GM15510 (cell line): ENCODE data around the gene SMAD5.

ENCODE experiments used
- POLR2A ChIP-seq: IDR thresholded peaks from 3 replicates; pipeline ENCODE4 v1.6.1; 2011; ENCODE audit warnings: borderline replicate concordance; ENCODE audit not compliant: insufficient read length; ENCODE audit errors: extremely low read depth

SMAD5 gene

GRCh38 chr5:136157514-136157913 is 24.9 kb downstream of the SMAD5 start:
- no peak for TF ChIP-seq POLR2A

GRCh38 chr5:136159457-136159856 is 26.8 kb downstream of the SMAD5 start:
- no peak for TF ChIP-seq POLR2A

- no peak for TF ChIP-seq POLR2A
Observed at GRCh38 chr5:136162008-136162407, 29.4 kb downstream of the SMAD5 start.

GRCh38 chr5:136164226-136164625 is 31.6 kb downstream of the SMAD5 start:
- TF ChIP-seq POLR2A: no peak

- no peak for TF ChIP-seq POLR2A
Observed at GRCh38 chr5:136166909-136167308, 34.3 kb downstream of the SMAD5 start.

GRCh38 chr5:136169218-136169617 is 36.6 kb downstream of the SMAD5 start:
- TF ChIP-seq POLR2A: no peak

- no peak for TF ChIP-seq POLR2A
Observed at GRCh38 chr5:136174021-136174659, 41.5 kb downstream of the SMAD5 start.

- no peak for TF ChIP-seq POLR2A
Observed at GRCh38 chr5:136182618-136183017, 50.0 kb downstream of the SMAD5 start.

- no peak for TF ChIP-seq POLR2A
Observed at GRCh38 chr5:136185974-136186665, 53.5 kb downstream of the SMAD5 start.

- no peak for TF ChIP-seq POLR2A
Observed at GRCh38 chr5:136186796-136187195, 54.2 kb downstream of the SMAD5 start.

- TF ChIP-seq POLR2A: no peak
Observed at GRCh38 chr5:136188859-136189258, 56.2 kb downstream of the SMAD5 start.

- no peak for TF ChIP-seq POLR2A
Observed at GRCh38 chr5:136190091-136190720, 57.6 kb downstream of the SMAD5 start.

GRCh38 chr5:136190904-136191303 is 58.3 kb downstream of the SMAD5 start:
- no peak for TF ChIP-seq POLR2A

- TF ChIP-seq POLR2A: no peak
Observed at GRCh38 chr5:136191304-136192014, 58.8 kb downstream of the SMAD5 start.

- TF ChIP-seq POLR2A: no peak
Observed at GRCh38 chr5:136192015-136192525, 59.4 kb downstream of the SMAD5 start.

- no peak for TF ChIP-seq POLR2A
Observed at GRCh38 chr5:136192526-136193321, 60.1 kb downstream of the SMAD5 start, which contains the start of gene SMIM32. Gene SMIM32, minus strand, starts transcription at chr5:136193162. Its CDS starts 638 bp downstream, at chr5:136192524.
